NCI-H748 (cell line): ENCODE measurements around the gene CLCN4.
A peak's percentile ranks its signal among the peaks of the same experiment; 100 is the strongest.

Source experiments
- DNase-seq: peaks from one replicate; lab custom pipeline; 2025; ENCODE audit not compliant: unreplicated experiment; lab: John Stamatoyannopoulos, UW

CLCN4 gene

GRCh38 chrX:10193587-10193986 lies 36.8 kb downstream of the CLCN4 start:
- DNase-seq, result no peak

DNA sequence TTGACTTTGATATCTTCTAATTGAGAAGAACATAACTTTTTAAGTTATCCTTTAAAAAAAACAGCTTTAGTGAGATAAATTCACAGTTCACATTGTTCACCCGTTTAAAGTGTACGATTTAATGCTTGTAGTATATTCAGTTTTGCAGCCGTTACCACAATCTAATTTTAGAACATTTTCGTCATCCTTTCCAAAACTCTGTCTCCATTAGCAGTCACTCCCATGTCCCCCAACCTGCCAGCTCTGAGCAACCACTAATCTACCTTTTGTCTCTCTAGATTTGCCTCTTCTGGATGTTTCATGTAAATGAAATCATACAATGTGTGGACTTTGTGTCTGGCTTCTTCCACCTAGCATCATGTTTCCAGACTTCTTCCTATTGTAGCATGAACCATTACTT lies 38.6 kb downstream of the CLCN4 start:
- DNase-seq, result no peak

GRCh38 chrX:10195947-10196346 lies 39.2 kb downstream of the CLCN4 start:
- DNase-seq, result no peak

DNA sequence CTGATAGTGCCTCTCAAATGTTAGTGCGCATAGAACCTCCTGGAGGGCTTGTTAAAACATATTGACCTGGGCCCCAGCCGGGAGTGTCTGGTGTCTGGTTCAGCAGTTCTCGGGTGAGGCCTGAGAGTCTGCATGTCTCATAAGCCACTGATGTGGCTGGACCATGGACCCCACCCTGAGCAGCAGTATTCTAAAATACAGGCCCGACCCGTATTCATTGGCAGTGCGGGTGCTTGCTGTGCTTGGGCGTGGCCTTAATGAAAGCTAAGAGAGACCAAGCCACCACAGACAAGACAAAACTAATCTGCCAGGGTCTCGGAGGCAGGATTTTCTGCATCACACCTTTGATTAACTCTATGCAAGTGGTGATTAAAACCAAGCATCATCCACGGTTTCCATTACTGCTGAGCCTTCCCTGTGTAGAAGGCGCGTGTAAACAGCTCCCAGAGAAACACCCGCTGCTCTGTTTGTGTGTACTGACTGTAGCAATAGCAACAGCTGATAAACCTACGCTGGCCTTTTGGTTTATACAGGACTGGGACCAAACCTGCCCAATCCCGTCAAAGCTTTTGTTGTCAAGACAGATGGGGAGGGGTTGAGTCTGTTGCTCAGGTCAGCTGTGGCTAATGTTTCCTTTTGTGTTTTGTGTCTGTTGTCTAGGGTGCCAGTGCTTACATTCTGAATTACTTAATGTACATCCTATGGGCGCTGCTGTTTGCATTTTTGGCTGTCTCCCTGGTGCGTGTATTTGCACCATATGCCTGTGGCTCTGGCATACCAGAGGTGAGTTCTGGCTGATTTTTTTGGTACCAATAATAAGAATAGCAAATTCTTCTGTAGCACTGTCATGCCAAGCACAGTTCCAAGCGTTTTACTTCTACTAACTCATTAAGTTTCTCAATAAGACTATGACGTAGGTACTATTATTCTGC lies 40.8 kb downstream of the CLCN4 start:
- peak; percentile 97 for DNase-seq

DNA sequence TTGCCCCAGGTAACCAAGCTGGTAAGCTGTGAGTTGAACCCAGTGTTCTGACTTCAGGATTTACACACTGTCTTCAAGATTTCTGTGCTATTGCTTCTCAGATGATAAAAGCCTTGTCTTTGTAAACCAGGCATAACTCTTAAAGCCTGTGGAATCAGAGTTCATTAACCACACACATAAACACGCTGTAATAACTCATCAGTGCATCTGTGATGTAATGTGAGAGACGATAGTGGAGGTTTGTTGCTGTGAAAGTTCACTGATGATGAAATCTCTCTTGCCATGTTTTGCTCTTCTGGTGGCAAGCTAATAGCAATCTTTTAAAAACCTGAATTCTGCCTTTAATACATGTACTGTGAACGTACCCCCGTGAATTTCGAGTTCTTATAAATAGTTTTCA lies 41.5 kb downstream of the CLCN4 start:
- no peak for DNase-seq

DNA sequence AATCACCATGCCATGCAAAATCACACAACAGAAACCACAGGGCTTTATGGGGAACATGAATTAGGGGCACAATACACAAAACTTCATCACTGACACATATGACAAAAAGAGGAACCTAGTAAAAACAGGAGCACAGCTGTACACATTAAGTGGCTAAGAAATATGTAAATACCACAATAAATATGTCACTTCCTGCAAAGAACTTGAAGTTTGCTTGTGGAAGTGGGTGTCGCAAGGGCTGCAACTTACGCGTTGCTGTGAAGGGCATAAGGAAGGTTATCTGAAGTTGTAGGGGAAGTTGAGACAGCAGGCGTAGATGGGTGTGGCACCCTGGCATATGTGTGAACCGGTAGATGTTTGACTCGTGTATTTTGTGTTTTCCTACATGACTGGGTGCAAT lies 42.4 kb downstream of the CLCN4 start:
- DNase-seq, result no peak

DNA sequence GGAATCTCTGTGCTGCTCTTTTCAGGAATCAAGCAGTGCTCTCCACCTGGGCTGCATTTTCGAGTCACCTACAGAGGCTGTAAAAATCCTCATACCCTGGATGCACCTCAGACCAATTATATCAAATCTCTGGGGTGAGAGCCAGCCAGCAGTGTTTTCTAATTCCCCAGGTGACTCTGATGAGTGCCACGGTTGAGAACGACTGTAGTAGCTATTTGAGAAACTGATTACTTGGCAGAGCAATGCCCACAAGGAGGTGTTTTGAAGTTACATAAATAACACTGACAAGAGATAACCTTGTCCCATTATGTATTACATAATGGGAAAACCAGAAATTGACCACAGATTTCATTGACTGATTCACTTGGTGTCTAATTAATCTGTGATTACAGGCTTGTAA lies 46.8 kb downstream of the CLCN4 start:
- DNase-seq, result no peak

- DNase-seq, result no peak
Measured at GRCh38 chrX:10206317-10206716, 49.5 kb downstream of the CLCN4 start.

DNA sequence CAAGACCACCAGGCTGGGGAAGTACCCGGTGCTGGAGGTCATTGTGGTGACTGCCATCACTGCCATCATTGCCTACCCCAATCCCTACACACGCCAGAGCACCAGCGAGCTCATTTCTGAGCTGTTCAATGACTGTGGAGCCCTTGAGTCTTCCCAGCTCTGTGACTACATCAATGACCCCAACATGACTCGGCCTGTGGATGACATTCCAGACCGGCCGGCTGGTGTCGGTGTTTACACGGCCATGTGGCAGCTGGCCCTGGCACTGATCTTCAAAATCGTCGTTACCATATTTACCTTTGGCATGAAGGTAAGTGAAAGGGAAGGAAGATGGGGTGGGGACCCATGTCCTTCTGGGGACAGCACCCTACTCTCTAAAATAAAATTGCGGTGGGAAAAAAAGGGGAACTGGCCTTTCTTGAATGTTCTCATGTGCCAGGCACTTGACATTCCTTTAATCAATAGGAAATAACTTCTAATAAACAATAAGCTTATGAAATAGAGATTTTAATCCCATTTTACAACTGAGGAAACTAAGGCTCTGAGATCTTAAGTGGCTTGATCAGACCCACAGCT lies 51.6 kb downstream of the CLCN4 start:
- DNase-seq, result no peak

GRCh38 chrX:10208953-10209352 lies 52.2 kb downstream of the CLCN4 start:
- no peak for DNase-seq

- no peak for DNase-seq
Measured at GRCh38 chrX:10212395-10212794, 55.6 kb downstream of the CLCN4 start.

- DNase-seq, result no peak
Measured at GRCh38 chrX:10213716-10214115, 56.9 kb downstream of the CLCN4 start.

- no peak for DNase-seq
Measured at GRCh38 chrX:10216208-10216607, 59.4 kb downstream of the CLCN4 start.

- DNase-seq, result no peak
Measured at GRCh38 chrX:10217198-10217597, 60.4 kb downstream of the CLCN4 start.

DNA sequence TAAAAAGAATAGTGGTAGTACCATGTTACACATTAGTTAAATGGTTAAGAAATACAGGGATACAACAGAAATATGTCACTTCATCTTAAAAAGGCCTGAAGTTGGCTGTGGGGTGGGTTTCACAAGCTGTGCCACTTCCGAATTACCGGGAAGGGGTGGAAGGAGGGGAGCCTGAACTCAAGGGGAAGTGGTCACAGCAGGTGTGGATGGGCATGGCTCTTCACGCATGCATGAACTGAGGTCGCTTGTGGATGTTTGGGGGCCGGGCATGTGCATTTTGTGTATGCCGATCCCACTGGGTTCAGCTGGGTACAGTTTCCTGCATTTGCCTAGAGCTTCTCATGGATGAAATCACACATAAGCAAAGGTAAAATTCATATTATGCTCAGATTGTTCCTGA lies 64.9 kb downstream of the CLCN4 start:
- DNase-seq, result no peak

DNA sequence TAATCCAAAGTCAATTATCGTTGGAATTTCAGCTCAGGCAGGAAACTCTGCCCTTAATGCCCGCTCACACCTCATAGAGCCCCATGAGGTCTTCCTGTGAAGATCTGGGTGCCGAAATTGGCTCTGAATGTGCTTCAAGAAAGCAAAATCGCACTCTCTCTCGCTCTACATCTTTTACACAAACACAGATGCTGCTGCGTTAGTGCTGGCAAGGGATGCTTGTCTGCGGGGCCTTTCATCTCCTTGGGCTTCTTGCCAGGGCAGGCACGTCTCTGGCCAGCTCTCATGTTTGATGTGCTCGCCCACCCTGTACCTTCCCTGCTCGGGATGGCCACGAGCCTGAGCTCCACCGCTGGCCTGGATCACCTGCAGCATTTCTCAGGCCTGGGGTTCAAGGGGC lies 66.5 kb downstream of the CLCN4 start:
- no peak for DNase-seq

DNA sequence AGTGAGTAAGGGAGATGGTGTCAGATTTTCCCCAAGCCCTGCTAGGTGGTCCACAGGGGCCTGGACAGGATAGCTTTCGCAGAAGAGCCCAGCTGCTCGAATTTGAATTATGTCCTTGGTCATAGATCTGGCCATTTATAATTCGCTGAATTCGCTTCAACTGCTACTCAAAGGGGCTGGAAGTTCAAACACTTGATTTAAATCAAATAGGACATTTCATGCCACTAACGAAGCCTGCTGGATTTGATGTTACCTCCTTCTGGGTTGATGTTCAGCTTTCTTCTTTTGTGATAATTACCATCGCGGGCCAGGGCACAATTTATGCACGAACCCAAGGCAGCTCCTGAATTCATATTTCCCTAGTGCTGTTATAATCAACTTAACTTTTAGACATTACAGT lies 67.0 kb downstream of the CLCN4 start:
- no peak for DNase-seq

DNA sequence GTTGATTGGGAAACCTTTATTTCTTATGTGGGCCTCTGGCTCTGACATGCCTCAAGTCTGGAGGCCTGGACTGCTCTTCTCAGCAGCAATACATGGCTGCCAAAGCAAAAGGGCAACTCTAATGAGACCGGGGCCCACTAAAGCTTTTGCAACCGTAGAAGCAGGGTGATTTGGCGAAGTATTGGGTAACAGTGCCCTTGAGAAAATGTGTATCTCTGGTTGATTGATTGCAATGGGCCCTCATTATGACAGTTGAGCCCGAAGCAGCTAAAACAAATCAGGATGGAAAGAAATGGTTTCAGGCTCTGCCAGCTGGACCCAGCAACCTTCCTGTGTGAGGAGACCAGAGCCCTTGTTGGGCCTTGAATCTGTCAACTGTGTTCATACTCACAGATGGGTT lies 73.4 kb downstream of the CLCN4 start:
- no peak for DNase-seq

DNA sequence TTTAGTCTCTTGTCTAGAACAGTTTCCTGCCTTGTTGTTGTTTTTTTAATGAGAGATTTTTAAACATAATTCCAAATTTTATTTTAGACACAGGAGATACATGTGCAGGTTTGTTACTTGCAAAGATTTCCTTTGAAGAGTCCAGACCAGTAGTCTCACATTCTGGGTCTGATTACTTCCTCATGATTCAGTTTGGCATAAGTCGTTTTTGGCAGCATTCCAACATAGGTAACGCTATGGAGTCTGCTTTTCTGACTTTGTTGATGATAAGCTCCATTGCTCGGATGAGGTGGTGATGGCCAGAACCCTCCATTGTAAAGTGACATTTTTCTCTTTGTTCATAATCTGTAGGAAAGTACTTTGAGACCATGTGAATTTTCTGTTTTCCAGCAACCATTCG lies 74.7 kb downstream of the CLCN4 start:
- peak; percentile 44 for DNase-seq

DNA sequence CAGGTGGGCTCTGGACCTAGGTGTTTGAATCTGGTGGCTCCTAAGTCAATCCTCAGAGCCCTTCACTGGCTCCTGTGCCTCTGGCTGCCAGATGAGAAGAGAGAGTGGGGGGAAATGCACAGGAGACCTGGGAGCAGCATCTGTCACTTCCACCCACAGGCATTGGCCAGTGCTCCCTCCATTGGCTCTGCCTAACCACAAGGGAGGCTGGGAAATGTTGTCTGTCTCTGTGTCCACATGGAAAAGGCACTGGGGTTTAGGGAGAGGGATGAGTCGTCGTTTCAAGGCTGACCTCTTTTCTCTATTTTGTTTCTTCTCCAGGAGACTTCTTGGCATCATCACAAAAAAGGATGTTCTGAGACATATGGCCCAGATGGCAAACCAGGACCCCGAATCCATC lies 76.4 kb downstream of the CLCN4 start:
- peak; percentile 26 for DNase-seq

DNA sequence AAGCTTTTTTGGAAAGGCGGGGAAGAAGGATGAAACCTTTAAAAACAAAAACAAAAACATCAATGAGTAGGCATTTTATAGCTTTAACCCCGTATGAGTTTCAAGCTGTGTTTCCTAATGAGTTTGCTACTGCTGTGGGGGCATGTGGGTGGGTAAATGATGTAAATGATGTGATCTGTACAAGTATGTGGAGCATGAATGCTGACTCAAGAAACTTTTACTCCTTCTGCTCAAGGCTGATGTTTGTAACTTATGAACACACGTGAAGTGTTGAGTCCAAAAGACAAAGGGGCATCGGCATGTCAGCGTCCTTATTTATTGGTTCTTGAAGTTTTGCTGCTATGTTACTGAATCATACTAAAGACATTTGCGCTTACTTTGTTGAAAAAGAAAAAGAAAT lies 76.9 kb downstream of the CLCN4 start:
- no peak for DNase-seq

DNA sequence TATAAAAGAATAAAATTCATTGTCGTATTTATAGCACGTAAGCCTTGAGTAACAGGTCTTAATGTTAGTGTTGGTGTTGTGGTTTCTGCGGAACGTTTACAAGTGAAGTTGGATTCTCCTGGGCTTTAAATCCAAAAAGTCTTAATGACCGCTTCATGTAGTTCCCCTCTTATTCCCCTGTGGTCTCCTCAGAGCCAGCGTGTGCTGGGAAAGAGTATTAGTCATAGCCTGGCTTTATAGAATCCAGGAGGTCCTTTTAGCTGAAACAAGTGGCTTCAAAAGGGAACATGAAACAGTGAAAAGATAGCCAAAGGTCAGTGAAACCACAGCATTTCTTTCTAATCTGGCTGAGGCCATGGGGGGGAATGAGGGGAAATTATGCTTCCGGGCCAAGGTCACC lies 79.1 kb downstream of the CLCN4 start:
- no peak for DNase-seq

- DNase-seq, result no peak
Measured at GRCh38 chrX:10237241-10237640, 80.5 kb downstream of the CLCN4 start.
